LNCaP clone FGC (cell line): ENCODE results near the gene DUS1L.

Source experiments
- DNase-seq: peaks from one replicate; pipeline ENCODE4 v3.0.0-alpha.2; 2011; ENCODE audit warnings: low read depth
- H3K4me3 ChIP-seq: 2 replicates; pipeline ENCODE4 v1.5.1; 2011; ENCODE audit warnings: mild to moderate bottlenecking, low read depth, low read length, control low read depth
- CTCF ChIP-seq: IDR thresholded peaks from 2 replicates; pipeline ENCODE4 v1.5.1; 2012; ENCODE audit warnings: mild to moderate bottlenecking; ENCODE audit not compliant: control insufficient read depth, insufficient read depth; ENCODE audit errors: extremely low read depth

DUS1L gene

GRCh38 chr17:82065638-82066303, at the start of gene DUS1L:
Gene DUS1L (minus strand): TSS chr17:82065804. CDS start chr17:82065059, 745 bp downstream.
- H3K4me3 ChIP-seq = peak within 1 kb of the TSS; percentile 74
- DNase-seq = no peak
- TF ChIP-seq CTCF = no peak

GRCh38 chr17:82114872-82115271, 49.3 kb upstream of the DUS1L start:
- no peak overlapping the region for H3K4me3 ChIP-seq
- no peak for TF ChIP-seq CTCF
- DNase-seq = no peak

GRCh38 chr17:82114447-82114846, 48.8 kb upstream of the DUS1L start:
- TF ChIP-seq CTCF = no peak
- no peak overlapping the region for H3K4me3 ChIP-seq
- no peak for DNase-seq

- TF ChIP-seq CTCF = no peak
- H3K4me3 ChIP-seq = no peak overlapping the region
- DNase-seq = peak; percentile 31
Observed at GRCh38 chr17:82113941-82114340, 48.3 kb upstream of the DUS1L start.

GRCh38 chr17:82113422-82113821, 47.8 kb upstream of the DUS1L start:
- no peak for TF ChIP-seq CTCF
- no peak for DNase-seq

GRCh38 chr17:82112914-82113311, 47.3 kb upstream of the DUS1L start:
- no peak for TF ChIP-seq CTCF
- no peak for DNase-seq

More at GRCh38 chr17:82113422-82113821, 47.8 kb upstream of the DUS1L start:
- no peak overlapping the region for H3K4me3 ChIP-seq

More at GRCh38 chr17:82112914-82113311, 47.3 kb upstream of the DUS1L start:
- no peak overlapping the region for H3K4me3 ChIP-seq
